HT1080 (cell line): ENCODE results near the gene LAMB1. TPM values are rescaled to one million over a fixed set of nuclear protein-coding genes. Genes with fewer than 3 reads are reported as not detected.
A peak's percentile ranks its signal among the peaks of the same experiment; 100 is the strongest.
"Not testable (repeated sequence)": the region's sequence is repeated elsewhere in the genome, so short reads cannot be mapped to it uniquely, and the experiment has no call there.

Experiments
- DNase-seq: peaks from one replicate; pipeline ENCODE4 v3.0.0-alpha.2; 2015; ENCODE audit warnings: low read depth
- total RNA-seq: library from RNA; depleted of rRNA; stranded (reverse); fragments of >200 nt; shearing (Covaris generic); gene quantifications from 2 replicates; pipeline ENCODE4 v1.2.3, GENCODE V29; 2014

LAMB1 gene
- total RNA-seq, 1 experiment from 2014 or later, result 62.7 TPM

- not testable (repeated sequence) for DNase-seq
These were observed 81.1 kb downstream of the LAMB1 start for GRCh38 chr7:107921826-107922225.

GRCh38 chr7:107920048-107920772, 82.8 kb downstream of the LAMB1 start:
- DNase-seq, result no peak

- no peak for DNase-seq
These were observed 84.0 kb downstream of the LAMB1 start for GRCh38 chr7:107918948-107919347.

- no peak for DNase-seq
These were observed 85.0 kb downstream of the LAMB1 start for GRCh38 chr7:107917763-107918651.

GRCh38 chr7:107915541-107915940, 87.4 kb downstream of the LAMB1 start:
- DNase-seq, result no peak

- DNase-seq, result no peak
These were observed 88.1 kb downstream of the LAMB1 start for GRCh38 chr7:107914831-107915230.

GRCh38 chr7:107913851-107914250, 89.1 kb downstream of the LAMB1 start:
- peak; percentile 15 for DNase-seq

GRCh38 chr7:107911981-107912380, 91.0 kb downstream of the LAMB1 start:
- no peak for DNase-seq

- no peak for DNase-seq
These were observed 93.5 kb downstream of the LAMB1 start for GRCh38 chr7:107909445-107909844.

GRCh38 chr7:107907790-107908189, 95.2 kb downstream of the LAMB1 start:
- DNase-seq, result no peak

GRCh38 chr7:107902381-107902780, 100.6 kb downstream of the LAMB1 start:
- DNase-seq, result no peak

GRCh38 chr7:107900496-107901015, 102.4 kb downstream of the LAMB1 start:
- no peak for DNase-seq

GRCh38 chr7:107898997-107899594, 103.9 kb downstream of the LAMB1 start:
- DNase-seq, result no peak

GRCh38 chr7:107892367-107892741, 110.6 kb downstream of the LAMB1 start:
- not testable (repeated sequence) for DNase-seq

- DNase-seq, result no peak
These were observed 111.2 kb downstream of the LAMB1 start for GRCh38 chr7:107891636-107892366.

GRCh38 chr7:107890962-107891635, 111.9 kb downstream of the LAMB1 start, which contains the start of gene DLD:
TSS of gene DLD (plus strand) at chr7:107891183. CDS start at chr7:107891251, 68 bp downstream.
- peak; percentile 86 for DNase-seq

- DNase-seq, result no peak
These were observed 112.4 kb downstream of the LAMB1 start for GRCh38 chr7:107890493-107890961.

- no peak for DNase-seq
These were observed 113.0 kb downstream of the LAMB1 start for GRCh38 chr7:107889992-107890391.

GRCh38 chr7:107887827-107888226, 115.1 kb downstream of the LAMB1 start:
- not testable (repeated sequence) for DNase-seq
